Stimulated activated naive CD4-positive, alpha-beta T cell treated with Interleukin-2 at 50 U/mL for 16 hours (primary cell): ENCODE results near the gene SLC25A12.

Experiments used
- DNase-seq: peaks from one replicate; lab custom pipeline; 2025; lab: John Stamatoyannopoulos, UW

Gene SLC25A12

DNA sequence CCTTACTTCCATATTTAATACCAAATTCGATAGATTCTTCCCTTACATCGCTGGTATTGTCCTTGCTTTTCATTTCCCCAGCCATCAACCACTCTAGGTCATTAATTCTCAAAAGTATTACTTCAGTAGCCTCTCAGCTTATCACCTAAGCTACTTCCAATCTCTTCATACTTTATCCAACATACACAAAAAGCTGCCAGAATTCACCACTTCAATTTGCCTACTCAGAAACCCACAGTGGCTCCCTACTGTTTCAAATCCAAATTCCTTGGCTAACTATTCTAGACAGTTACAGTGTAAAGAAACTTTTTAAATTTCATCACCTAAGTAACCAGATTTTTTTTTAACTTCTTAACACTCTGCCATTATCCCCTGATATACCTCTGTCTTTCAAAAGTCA is 4.7 kb downstream of the SLC25A12 start:
- DNase-seq, result no peak

DNA sequence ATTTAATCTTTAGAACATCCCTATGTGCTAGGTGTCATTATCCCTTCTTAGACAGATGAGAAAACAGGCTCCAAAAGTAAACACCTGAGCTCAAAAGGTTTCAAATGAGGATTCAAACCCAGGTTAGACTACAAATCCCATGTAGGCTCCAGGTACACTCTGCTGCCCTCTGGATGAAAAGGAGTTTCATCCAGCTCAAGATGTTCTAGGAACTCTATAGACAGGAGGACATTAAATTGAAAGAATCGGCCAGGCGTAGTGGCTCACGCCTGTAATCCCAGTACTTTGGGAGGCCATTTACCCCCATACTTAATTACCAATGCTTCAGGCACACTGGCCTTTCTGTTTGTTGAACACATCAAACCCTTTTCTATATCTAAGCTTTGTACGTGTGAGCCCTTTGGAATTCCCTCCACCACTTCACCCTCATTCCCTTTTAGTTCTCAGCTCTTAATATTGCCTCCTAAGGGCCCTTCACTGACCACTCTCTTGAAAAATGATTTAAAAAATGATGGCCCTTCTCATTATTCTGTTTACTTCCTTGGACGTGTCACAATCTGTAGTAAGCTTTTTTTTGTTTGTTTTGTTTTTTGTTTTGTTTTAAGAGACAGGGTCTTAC is 10.7 kb downstream of the SLC25A12 start:
- no peak for DNase-seq

DNA sequence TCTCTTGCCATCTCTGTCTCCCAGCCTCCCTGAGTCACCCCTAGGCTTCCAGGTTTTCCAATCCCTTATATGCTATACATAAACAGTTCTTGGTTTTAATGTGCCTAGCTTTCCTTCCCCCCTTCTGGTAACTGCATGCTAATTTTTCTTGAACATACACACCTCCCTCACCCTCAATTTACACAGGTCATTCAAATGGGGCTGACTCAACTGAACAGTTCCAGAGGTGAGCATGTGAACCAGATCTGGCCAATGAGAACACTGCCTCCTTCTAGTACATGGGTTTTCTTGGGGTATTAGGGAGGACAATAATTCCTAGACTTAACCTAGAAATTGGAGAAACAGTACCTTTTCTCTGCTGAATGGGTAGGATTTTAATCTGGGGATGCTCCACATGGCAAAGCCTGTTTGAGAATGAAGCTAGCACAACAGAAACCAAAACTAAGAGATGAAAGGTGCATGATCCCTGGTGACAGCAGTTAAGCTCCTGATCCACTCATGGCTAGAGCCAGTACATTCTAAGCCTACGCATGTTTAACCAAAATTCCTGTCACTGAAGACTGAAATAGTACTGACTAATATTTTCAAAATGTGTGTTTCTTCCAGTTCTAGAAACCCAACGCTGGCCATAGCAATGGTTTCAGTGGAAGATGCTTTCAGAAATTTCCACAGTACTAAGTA is 11.8 kb downstream of the SLC25A12 start:
- no peak for DNase-seq

DNA sequence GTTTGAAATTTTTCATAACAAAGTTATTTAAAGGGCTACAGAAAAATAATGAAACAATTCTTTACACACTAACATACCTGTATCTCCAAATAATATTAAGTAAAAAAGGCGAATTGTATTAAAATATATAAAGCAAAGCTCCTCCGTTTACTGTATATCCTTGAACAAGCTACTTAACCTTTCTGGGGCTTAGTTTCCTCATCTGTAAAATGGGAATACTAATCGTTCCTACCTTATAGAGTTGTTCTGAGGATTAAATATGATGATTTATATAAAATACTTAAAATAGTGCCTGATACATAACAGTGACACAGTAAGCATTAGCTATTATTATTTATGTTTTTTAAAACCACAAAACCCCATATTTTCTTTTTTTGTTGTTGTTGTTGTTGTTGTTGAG is 13.3 kb downstream of the SLC25A12 start:
- no peak for DNase-seq

DNA sequence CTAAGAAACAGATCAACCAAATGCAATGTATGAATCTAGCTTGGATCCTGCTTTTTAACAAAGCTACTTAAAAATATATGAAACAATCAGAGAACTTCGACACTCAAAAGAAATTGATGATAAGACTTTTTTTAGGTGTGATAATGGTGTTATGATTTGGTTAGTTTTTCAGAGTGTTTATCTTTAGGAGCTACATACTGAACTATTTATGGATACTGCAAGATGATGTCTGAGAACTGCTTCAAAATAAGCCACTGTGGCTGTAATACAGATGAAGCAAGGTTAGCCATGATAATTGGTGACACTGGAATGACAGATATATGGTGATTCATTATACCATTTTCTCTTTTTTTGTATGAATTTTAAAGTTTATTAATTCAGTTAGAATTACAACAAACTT is 14.2 kb downstream of the SLC25A12 start:
- no peak for DNase-seq

DNA sequence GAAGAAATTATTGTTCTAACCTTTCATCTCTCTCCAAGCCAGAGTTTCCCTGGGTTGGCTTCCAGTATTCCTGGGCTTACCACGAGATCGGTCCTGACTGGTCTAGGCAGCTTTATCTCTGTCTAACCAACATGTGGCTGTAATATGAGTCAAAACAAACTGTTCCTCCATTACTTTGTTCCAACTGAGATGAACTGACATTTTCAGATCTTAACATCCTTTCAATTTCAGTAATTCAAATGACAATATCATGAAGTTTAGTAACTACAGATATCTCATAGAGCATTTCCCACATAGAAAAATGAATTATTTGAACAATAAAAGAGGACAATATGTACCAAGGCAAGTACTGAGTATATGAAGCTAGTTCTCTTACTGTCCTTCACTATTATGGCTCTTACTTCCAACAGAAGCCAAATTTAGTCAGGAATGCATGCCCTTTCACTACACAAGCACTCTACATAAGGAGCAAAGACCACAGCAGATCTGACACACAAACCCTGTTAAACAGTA is 15.5 kb downstream of the SLC25A12 start:
- DNase-seq, result no peak

DNA sequence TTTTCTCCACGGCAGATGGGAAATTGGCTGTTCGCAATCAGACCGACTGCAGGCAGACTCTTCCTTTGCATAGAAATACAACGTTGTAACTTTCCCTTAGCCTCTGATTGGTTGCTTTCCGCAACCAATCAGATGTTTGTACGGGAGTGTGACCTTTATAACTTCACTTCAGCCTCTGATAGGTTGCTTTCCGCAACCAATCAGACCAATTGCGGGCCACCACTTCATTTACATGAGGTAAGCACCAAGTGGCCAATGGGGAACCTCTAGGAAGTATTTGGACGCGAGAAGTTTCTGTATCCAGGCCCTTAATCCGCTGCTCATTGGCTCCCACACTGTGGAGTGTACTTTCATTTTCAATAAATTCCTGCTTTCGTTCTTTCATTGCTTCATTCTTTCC is 19.1 kb downstream of the SLC25A12 start:
- no peak for DNase-seq

DNA sequence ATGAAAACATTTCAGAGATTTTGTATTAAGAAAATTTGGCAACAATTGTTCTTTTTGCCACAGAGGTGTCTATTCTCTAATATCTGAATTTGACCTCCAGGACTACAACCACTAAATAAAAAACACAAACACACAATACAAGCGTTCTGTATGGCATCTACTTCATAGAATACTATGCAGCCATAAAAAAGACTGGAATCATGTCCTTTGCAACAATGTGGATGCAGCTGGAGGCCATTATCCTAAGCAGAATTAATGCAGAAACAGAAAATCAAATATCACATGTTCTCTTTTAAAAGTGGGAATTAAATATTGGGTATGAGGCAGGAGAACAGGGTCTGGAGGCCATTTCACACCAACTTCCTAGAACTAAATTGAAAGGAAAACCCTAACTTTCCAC is 19.5 kb downstream of the SLC25A12 start:
- DNase-seq, result no peak

DNA sequence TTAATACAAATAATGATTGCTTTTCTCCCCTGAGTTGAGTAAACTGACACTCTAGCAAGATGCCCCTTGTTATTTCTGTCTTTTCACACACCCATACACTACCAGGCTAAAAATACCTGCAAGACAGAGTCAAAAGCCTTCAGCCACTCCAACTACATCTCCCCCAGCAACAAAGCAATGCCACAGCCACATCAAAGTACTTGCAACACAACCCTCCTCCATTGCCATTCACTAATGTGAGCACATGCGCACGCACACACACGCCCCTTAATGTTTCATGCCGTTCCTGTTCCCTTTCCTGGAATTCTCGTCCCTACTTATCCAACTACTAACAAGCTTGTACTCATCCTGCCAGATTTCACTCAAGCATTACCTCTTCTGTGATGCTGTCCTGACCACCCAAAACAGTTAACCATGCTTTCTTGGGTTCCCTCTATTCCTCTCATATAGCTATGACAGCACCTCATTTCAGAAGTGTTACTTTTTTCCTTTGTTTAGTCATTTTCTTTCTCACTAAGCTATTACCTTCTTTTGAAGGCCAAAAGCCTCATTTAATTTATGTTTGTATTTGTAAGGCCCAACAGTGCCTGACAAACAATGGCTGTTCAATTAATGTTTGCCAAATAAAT is 29.6 kb downstream of the SLC25A12 start:
- DNase-seq, result no peak

DNA sequence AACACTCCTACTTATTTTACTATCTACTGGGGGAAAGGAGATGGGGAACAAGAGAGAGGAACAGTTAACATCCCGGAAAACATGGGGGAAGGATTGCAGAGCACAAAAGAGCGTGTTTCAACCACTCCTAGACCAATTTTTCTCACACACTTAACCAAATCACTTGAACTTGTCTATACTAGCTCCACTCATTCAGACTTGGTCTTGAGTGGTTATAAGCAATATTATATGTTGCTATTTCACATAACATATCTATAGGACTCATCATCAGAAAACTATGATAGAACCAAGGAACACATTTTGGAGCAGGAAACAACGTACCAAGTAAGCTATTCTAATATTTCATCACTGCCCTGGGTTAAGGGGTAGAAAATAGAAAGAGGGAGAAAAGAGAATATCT is 31.5 kb downstream of the SLC25A12 start:
- no peak for DNase-seq

DNA sequence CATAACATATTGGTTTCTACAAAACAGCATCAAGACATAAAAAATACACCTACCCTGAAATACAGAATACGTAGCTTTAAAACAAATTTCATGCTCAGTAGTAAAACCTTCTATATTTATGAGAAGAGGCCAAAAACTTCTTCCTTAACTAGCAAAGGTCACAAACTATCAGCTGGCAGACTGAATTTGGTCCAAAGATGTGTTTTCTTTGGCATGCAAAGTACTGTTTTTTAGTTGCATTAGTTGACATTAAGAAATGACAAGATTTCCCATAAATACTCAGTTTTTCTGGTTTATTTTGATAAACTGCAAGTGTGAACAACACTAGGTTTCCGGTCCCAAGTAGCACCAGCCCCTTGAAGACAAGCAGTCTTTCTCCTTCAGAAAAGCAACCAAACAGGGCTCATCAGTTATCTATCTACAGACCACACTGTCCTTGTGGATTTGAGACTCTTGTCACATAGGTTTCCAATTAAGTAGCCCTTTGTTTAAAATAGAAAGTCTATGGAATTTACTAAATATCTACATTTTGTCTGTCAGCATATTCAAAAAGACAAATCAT is 35.6 kb downstream of the SLC25A12 start:
- DNase-seq, result no peak

DNA sequence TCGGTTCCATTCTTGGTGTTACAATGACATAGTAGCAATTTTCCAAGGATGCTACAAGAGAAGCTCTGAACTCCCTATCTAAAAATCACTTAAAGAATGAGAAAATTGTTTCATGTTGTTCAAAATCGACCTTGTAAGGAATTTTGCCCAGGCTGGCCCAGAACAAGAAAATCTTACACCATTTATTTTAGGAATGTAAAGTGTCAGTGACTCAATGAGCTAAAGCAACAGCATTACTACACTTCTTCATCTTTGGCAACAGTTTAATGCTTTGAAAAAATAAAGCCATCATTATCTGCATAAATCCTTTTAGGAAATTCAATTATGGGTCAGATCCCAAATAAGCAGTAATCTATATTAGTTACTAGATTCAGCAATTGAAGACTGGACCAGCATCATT is 38.6 kb downstream of the SLC25A12 start:
- no peak for DNase-seq

DNA sequence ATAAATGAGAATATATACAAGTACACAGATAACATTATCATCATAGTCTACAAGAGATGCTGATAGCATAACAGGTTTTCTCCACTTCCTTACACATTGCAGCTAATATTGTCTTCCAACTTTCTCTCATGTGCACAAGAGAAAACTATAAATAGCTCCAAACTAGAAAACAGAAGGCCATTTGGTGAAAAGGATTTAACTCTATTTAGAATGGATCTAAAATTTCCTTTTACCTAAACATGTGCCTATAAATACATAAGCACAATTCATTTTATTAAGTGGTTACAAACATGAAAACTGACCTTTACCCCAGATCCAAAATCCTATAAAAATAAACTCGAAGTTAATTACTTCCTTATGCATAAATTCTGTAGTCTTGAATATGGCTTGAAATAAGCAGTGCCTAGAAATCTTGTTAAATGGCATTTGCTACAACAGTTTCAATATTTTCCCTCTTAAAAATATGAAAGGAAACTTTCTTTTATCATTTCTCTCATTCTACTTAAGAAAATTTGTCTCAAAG is 41.6 kb downstream of the SLC25A12 start:
- no peak for DNase-seq

DNA sequence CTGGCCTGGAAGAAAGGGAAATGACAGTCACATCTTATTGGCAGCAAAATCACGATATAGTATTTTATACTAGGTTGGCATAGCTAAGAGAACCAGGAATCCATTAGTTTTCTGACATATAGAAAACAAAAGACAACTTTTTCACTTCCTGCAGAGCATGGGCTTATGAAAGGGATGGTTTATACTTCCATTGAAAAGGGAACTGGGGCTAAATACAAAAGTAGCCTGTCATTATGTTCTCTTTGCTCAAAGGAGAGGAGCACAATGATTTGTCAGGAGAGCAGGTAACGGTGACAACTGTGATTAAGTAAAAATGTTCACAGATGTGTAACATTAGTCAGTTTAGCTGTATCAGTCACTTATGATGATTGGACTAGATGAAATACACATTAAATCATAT is 46.4 kb downstream of the SLC25A12 start:
- DNase-seq, result no peak

DNA sequence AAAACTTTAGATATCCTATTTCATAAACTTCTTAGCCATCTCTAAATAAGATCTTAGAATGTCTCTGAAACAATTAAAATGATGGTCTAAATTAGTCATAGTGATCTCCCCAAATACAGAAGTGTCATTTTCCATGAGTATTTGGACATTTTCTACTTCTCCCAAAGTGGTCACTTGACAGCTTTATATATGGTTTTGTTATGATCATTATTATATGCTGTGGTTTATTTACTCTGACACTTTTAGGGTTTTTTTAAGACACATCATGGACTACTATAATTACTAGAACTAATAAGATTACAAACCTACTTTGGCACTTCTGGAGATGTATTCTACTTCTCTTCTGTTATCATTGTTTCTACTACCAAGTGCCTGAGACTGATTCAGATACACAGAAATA is 47.1 kb downstream of the SLC25A12 start:
- no peak for DNase-seq

DNA sequence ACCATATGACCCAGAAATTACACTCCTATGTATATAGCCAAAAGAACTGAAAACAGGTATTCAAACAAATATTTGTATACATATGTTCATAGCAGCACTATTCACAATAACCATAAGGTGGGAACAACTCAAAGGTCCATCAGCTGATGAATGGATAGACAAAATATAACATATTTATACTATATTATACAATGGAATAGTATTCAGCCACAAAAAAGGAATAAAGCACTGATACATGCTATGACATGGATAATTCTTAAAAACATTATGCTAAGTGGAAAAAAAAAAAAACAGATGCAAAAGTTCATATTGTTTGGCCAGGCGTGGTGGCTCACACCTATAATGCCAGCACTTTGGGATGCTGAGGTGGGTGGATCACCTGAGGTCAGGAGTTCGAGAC is 52.0 kb downstream of the SLC25A12 start:
- no peak for DNase-seq

DNA sequence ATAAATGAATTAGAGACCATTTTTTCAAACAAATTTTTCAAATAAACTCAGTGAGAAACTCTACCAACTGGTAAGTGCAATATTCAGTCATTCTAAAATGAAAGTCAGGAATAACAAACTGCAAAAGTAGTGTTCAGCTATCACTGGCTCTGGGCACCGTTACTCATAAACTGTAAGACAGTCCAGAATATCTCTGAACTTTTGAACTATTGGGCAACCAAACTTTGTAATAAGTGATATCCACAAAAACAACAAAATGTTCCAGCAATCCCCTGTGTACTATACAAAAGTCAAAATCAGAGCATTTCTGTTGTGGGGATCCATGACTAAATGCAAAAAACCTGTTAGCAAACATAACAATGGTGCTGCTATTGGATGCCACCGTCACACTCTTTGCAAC is 56.3 kb downstream of the SLC25A12 start:
- no peak for DNase-seq

DNA sequence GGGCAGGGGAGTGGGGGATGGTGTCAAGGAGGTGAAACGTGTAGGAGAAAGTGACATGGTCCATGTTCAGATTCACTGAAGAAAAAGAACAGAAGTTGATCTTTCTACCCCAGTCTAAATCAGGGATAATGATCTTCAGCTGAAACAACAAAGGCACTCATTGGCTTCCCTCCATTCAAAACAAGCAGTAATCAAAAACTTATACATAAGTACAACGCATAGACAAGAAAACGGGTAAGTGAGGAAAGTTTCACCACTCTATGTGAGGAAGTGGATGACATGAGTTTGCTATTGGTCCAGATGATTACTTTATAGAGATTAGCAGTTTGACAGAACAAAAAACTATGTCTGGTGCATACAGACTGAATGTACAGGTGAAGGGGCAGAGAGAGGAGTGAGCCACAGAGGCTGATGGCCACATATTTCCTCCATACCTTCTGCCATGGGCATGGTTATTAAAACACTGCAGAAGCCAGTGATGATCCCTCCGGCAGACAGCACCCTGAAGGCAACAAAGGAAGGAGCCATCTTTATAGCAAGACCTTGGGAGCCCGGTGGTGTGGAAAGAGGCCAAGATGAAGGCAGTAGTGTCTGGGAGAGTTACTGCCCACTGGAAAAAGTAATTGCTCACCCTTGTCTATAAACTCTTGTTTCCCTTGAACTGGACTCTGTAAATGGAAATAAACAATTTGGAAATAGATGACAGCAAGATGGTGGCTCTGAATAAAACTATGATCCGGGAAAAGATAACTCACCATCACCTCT is 57.7 kb downstream of the SLC25A12 start:
- DNase-seq, result no peak

DNA sequence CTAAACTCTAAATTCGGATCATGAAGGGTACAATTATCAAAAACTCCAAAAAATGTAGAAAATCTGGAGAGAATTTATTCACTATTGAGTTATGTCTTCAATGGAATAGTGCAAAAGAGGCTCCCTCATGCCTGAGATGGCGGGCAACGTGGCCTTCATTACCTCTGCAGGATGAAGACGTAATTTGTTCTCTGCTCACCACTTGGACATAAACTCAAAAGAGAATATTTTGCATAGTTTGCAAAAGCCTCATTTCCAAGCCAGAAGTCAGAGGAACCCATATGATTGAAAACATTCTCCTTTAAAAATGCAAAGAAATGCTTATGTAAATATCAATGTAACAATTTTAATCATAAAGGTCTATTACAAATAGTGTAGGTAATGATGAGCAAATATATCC is 58.7 kb downstream of the SLC25A12 start:
- no peak for DNase-seq

DNA sequence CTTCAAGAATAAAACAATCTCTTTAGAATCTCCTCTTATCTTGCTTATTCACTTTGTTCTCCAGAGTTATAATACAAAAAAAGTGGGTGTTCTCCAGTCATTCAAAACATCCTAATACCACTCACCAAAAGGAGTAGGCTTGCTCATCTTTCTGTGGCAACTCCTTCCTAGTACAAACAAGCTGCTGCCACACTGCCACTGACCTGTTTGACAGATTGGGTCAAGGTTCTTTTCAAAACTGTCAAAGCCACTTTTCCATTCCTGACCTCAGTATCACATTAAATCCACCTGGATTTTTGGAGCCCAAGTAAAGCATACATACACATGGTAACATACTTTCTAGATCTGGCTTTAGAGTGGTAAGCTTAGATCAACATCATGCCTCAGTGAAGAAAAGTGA is 59.8 kb downstream of the SLC25A12 start:
- no peak for DNase-seq

DNA sequence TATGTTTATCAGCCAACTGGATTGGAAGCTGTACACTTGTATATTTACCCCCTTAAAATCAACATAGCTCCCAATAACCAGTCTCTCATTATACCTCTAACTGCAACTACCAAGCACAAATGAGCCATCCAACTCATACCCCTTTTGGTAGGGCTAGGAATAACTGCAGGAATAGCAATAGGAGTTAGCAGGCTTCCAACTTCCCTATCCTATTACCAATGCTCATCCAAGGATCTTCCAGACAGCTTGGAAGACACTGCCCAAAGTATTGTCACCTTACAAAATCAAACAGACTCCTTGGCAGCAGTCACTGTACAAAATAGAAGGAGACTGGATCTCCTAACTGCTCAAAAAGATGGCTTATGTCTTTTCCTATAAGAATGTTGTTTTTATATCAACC is 61.6 kb downstream of the SLC25A12 start:
- DNase-seq, result no peak

DNA sequence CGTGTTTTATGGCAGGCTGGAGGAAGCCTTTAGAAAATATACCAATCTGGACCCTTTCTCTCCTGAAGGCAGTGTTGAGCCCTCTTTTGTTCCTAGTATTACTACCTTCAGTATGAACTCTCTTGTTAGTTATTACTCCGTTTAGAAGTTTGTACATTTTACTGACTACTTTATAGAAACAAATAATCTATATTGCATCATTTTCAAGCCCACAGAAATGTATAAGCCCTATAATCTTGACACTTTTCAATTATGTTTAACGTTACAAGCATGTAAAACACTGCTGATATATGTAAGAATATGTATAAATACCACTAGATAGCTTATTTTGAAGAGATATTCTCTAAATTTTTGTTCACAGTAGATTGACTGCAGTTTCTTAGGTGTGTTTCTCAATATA is 64.0 kb downstream of the SLC25A12 start:
- no peak for DNase-seq
